GM21825 (cell line): ENCODE measurements around the gene ROBO1.

Experiments
- ATAC-seq: cut with Tn5 transposase; IDR thresholded peaks from one replicate; pipeline ENCODE4 v1.9.1; 2021; ENCODE audit warnings: mild to moderate bottlenecking, moderate library complexity; ENCODE audit not compliant: unreplicated experiment

Gene ROBO1

DNA sequence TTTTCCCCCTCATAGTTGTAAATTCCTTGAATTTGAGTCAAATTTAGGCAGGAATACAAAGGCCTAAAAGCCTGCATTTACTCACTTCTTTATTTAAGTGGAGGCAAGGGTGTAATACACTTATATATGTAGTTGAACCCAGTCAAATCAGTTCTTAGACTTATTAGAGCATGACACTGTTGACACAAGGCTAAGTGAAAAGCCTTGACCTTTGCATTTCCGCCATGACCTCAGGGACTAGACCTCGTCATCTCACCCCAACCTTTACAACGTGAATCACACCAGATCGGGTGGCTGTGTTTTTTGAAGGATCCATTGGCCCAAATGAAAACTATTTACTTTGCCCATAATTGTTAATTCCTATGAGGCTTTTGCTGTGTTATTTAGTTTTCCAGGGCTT is 774.4 kb downstream of the ROBO1 start:
- ATAC-seq = no peak

DNA sequence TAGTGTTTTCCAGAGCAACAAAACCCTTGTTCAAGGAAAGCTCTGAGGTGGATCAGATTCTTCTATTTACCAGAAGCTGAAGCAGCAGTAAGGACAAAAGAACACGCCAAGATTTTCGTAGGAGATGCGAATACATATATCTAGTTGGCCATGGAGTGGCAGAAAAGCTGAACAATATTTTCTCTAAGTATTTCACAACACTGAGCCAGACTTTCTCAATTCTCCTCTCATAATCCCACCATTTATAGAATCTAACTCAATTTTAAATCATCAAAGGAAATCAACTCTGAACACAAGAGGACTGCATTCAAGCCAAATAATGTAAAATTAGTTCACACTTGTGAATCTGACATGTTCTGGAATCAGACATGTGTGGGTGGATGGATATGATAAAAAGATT is 775.0 kb downstream of the ROBO1 start:
- ATAC-seq = no peak

DNA sequence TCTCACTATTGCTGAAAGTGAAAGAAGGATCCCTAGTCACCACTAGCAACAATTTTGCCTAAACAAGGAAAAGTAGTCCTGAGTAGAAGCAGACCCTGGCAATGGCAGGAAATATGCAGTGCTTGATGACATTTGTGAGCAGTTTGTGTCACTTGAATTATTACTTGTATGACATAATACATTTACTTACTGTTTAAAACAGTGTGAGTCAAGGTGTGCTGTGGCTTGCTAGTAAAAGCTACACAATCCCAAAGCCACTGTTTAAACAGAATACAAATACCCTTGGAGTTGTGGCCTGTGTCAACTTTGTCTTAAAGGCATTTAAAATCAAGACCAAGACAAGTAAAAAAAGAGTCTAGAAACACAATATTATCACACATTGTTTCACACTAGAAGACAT is 775.4 kb downstream of the ROBO1 start:
- ATAC-seq = no peak

DNA sequence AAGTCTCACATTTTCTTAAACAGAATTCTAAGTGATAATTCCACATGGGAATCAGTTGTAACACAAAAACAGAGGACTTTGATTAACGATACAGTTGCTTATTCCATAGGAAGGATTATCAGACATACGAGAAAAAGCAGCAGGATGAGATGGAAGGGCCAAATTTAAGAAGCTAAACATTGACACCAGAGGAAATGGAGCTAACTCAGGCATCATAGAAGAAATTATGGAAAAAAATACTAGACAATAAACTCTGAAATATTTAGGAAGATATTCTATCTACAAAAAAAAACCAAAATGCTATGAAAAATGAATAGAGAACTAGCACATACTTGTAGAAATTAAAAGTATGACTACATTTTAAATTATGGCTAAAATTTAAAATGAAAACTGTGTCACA is 776.1 kb downstream of the ROBO1 start:
- ATAC-seq = no peak

DNA sequence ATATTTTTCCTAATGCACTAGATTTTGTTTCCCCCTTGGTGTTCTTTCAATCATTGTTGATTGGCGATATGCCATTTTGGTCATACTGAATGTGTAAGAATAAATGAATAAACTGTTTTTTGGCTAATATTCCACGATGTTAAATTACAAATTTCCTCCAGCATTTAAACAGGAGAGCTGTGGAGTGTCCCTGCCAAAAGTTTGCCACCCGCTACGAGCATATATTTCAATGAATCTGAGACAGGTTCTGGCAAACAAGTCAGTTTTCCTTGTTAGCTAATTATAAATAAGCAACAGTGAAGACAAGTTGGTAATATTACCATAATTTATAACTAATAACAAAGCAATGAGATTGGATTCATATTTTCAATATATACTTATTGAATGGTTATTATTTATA is 777.6 kb downstream of the ROBO1 start:
- no peak for ATAC-seq

DNA sequence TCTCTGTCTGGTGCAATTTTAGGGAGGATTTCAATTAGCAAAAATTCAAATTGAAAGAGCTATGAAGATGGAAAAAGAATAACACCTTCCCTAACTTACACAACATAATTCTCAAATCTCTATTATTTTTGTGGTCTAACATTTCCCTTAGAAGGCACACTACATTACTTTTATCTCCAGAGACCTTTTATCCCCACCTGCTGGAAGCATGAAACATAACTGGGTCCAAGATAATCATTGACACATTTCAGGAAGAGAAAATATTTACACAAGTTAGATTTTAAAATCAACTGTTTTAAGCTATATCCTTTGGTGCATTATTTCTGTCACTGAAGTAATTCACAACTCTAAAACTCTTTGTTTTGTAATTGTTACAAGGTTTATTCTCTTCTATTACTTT is 779.5 kb downstream of the ROBO1 start:
- ATAC-seq = no peak

DNA sequence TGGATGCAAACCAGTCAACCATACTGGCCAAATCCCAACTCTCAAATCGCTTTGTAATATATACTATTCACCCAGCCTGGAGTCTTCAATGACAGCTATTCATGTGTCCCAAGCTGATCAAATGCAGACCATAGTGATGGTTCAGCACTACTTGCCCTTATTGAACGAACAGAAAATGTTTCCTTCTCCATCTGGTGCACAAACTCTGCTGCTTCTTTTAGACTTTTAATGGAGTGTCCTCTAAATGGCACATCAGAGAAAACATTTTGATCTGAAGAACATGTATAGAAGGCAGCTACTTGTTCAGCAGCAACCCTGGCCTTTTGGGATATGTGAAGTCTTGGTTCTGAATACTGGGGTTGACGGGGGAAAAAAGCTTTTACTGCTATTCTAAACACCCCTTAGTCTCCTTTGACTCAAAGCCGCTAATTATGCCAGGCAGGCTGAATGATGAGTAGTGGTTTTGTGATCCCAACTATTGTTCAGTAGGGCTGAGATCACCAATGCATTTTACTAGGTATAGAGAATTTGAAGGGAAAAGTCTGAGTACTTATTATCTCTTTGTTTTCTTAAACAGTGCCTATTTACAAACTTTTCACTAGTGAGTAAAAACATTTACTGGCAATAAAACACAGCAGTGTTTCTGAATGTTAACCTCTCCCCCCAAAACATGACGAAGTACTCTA is 781.2 kb downstream of the ROBO1 start:
- ATAC-seq = no peak

DNA sequence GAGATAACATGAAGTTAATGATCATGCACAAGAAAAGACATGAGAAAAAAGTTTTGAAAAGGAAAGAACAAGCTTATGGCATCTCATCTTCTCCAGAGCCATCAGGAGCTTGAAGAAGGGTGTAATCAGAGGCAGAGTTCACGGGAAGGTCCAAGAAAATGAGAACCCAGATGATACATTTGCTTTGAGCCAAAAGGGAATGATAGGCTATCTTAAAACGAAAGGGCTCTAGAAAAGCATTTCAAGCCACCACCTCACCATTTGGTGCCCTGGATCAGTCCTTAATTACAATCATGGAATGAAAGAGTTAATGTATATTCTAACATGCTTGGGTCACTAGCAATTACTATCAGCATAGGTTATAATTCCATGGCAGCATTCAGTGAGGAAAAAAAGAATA is 781.8 kb downstream of the ROBO1 start:
- no peak for ATAC-seq

DNA sequence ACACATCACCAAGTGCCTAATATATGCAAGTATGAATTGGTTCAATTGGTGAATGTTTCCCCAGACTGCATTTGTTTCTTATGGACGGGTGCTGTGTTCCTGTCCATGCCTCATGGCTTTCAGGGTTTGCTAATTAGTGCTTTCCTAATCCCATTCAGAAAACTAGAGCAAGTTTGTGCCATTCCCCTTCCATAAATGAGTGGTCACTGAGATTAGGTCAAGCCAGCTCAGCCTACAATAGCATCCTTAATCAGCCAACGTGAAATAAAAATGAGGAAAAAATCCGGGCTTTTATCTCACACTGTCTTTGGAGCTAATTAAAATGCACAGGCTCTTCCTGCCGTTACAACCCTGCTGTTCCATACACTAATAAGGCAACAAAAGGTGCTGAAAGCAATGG is 788.8 kb downstream of the ROBO1 start:
- no peak for ATAC-seq

DNA sequence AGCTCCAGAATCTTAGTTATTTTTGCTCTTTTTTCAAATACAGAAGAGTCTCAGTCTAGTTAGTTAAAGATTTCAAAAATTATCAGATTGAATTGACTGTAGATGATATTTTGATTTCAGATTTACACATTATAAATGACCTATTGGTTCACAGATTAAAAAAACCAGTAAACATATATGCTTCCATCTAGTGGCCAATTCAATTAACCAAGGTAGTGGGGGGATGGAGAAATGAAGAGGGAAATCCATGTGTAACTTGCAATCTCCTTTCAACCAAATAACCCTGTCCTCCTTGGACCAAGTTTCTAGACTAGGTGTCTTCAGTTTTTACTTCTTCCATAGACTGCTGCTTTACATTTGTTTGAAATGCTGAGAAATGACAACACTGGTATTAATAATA is 789.8 kb downstream of the ROBO1 start:
- ATAC-seq = no peak

DNA sequence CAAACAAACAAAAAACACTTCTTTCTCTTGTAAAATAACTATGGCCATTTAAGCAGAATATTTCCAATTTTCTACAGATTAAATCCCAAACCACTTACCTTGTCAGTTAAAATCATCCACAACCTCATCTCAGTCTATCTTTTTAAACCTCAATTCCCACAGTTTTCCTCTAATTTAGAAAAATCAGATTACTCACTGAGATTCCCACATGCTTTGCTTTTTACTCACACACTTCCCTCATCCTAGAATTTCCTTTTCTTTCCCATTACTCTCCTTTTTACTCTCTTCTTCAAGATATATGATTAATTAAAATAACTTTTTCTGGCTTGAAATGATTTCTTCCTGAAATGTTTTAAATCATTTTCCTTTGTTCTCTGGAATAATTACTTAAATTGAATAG is 790.7 kb downstream of the ROBO1 start:
- ATAC-seq = no peak

DNA sequence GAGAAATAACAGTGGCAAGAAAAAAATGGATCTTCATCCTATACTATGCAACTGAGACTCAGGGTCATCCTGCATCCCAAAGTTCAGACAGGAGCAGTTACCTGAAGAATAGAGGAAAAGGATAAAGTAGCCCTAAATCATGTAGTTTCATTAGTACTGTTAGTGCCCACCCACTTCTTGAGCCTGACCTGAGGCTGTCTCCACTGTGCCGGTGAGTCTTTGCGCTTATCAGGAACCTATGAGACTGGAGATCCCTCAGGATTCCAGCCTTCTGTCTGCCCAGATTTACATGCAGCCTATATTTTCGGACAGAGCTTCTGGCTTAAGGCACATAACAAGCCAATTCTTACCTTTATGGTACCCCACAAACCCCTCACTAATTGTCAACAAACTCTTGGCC is 791.6 kb downstream of the ROBO1 start:
- no peak for ATAC-seq

DNA sequence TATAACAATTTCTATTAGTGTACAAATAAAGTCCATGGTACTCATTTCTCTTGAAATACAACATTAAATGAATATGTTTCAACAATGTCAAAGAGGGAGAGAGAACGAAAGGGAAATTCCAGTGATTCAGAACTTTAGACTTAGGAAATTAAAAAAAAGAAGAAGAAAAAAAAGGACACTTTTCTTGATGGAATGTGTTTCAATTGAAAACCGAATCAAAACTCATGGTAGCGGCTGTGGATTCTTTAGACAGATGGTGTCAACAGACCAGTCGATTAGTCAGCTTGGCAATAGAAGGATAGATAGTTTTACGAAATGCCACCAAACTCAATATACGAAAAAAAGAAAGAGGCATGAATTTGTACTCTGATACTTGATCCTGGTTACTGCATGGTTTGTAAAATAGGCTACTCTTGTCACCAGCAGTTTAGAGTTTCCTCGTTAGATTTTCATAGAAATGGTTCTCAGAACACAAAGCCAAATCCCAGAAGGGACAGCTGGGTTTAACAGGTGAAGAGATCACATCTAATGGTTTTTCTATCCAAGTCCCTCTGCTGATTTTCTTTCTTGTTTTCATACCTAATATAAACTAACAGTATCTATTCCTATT is 793.5 kb downstream of the ROBO1 start:
- ATAC-seq = no peak

DNA sequence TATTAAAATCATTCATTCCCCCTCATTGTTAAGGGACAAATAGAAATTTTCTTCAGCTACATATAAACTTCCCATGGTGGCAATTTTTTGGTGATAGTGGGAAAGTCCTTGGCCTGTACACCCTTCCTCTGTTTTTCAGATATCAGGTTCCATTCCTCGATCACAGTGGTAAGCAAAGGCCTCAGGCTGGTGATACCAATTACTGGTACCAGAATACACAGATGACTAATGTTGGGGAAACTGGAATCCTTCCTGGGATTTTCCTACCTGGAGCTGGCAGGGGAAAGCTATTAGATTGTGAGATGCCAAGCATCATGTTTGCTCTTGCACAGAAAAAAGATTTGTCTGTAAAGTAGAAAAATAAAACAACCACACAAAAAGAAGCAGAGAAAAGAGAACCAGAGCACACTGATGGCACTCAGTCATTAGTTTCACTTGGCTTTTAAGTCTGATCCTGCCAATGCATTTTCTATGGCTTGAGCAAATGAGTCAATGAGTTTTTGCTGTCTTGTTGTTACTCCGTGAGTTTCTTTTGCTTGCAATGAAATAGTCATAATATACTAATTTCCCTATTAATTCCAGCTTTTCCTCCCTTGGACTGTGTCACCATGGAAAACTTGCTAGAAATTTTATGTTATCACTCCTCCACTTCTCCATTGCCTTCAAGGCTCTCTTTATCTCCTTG is 795.0 kb downstream of the ROBO1 start:
- no peak for ATAC-seq

DNA sequence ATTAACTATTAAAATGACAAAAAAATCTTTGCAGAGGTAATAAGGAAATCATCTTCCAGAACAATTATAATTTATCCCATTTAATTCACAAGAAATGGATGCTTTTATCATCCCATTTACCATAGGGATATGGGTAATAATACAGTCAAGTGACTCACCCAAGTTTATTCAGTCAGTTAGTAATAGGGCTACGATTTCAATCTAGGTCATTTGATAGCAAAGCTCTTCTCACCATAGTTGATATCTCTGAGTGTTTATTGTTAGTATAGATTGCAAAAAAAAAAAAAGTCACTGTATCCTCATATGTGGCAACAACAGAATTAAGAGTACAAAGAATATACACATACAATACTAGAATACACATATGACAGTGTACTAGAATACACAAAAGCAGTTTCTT is 797.1 kb downstream of the ROBO1 start:
- no peak for ATAC-seq

DNA sequence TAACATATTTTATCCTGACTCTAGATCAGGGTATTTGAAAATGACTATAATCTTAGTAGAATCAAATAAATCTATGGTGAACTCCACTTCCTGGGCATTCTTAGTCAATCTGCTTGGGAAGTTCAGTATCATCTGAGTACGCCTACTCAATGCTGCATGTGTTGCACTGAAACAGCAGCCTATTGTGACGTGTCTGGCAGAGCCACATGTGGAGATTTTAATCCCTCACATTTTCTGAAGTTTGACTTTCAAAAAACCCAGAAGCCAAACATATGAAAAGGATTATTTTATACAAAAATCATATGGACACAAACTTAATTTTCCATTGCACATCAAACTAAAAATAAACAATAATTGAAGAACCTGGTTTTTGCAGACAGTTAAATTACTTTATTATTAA is 798.3 kb downstream of the ROBO1 start:
- ATAC-seq = no peak

DNA sequence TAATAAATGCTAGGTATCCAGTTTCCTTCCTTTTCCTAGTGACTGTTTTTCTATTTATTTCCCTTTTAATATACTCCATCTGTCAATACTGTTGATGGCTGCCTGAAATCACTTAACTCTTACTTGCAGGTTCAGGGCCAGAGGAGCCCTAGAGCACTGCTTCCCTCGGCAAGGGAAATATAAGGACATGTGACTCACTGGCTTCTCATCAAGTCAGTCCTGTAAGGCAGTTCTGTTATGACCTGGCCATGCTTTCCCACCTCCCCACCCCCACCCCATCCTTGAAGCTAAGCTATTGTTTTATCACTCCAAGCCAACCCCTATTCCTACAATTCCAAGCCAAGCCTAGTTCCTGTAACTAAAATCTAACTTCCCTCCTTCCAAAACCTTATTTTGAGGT is 800.7 kb downstream of the ROBO1 start:
- ATAC-seq = no peak

DNA sequence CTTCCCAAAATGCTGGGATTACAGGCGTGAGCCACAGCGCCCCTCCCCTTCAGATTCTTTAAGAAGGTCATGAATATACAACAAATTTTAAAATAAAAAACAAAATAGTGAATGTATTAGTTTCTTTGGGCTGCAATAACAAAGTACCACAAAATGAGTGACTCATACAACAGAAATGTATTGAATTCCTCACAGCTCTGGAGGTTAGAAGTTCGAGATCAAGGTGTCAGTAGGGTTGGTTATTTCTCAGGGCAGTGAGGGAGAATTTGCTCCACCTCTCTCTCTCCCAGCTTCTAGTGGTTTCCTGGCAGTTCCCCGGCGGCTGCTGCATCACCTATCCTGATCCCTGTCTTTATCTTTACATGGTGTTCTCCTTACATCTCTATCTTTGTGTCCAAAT is 804.0 kb downstream of the ROBO1 start:
- no peak for ATAC-seq

DNA sequence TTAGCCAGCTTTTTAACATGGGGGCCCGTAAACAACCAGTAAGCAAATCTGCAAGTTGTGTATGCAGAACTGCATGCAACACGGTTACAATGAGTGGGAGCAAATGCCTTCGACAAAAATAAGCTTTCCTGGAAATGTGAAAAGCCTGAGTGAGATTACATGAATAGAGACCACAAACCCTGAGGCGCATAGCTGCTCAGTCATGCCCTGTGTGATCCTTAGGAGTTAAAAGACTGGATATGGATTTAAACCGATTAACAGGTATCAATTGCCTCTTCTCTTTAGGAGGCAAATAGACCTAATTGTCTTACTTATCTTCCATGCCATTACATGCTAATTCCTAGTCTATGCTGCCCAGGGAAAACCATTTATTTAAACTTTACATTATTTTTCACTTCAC is 810.3 kb downstream of the ROBO1 start:
- ATAC-seq = no peak

DNA sequence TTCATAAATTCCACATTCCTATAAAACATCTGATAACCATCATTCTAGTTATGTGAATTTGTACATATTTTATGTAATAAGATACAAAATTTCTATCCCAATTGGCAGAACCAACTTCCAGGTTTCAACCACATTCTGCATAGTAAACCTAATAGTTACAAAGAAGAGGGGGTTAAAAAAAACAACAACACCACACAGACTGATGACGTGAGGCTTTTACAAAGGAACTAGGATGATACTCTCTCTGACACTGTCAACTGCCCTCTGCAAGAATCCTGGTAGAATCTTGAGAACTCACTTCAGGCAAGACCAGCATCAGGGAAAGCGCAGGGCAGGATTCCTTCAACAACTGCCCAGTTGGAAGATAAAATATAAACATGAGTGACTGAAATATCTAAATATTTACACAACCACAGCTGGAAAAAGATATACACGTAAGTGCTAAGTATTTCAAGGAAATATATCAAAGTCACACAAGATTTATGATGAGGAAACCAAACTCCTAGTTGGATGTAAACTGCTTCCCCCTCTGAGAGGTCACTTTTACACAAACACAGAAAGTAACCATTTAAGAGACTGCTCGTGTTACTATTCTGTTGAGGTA is 816.4 kb downstream of the ROBO1 start:
- ATAC-seq = no peak

DNA sequence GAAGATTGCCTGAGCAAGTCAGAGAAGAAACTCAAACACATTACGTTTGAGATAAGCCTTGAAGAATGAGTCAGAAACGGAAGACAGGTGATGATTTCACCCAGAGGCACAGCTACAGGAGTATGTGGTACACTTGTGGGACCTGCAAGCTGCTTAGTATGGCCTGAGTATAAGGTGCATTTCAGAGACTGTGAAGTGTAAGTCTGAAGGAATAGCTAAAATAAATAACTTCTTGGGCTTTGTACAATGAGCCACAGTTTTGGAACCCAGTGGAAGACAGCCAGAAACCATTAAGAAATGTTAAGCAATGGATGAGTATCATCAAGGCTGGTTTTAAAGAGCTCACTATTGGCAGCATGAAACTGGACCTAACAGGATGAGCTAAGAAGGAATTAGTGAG is 826.2 kb downstream of the ROBO1 start:
- ATAC-seq = no peak

DNA sequence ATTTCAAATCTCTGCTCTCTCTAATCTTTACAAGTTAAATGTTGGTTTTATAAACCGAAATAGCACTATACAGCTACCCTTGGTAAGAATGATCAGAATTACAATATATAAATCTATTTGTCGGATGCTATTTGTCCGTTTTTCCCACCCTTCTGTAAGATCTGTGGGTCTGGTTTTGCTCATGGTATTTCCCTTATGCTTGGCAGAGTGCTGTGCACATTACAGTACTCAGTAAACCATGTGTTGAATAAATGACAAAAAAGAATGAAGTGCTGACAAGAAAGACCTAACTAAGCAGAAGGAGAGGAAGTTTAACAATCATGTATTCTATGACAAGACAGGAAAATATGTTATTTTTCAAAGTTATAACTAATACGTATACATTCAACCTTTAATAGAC is 827.2 kb downstream of the ROBO1 start:
- ATAC-seq = no peak
